ENCODE measurements around the gene SIGLEC12.

DNA sequence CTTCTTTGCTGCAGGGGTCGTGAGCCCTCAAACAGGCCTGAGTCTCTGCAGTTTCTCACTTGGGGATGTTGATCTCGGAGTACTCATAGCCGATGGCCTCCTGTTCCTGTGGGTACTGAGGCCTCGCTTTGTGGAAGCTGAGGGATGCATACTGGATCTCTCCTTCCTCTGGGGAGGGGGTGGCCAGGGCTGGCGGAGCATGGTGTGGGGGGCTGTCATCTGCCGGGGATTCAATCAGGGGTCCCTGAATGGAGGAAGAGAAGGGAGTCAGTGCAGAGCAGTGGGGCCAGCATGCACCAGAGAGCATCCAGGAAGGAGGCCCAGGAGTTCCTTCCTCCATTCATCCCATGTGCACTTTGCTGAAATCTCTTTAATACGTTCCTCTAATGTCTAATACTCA lies 10.0 kb downstream of the SIGLEC12 start:
- TF ChIP-seq POLR2AphosphoS5 (IDR thresholded peaks at IDR 0.05; ENCODE audit: low read depth, low read length) (no peak), TAF1 (IDR thresholded peaks at IDR 0.05; ENCODE audit: borderline replicate concordance, insufficient read depth, low read length) (no peak), FOXP2 (optimal IDR thresholded peaks at IDR 0.05; ENCODE audit: borderline replicate concordance, extremely low read depth, extremely low read length, insufficient read depth) (no peak), SIN3A (IDR thresholded peaks at IDR 0.05; ENCODE audit: borderline replicate concordance, insufficient read depth, low read length) (no peak)
- TF ChIP-seq, protein P1, sequence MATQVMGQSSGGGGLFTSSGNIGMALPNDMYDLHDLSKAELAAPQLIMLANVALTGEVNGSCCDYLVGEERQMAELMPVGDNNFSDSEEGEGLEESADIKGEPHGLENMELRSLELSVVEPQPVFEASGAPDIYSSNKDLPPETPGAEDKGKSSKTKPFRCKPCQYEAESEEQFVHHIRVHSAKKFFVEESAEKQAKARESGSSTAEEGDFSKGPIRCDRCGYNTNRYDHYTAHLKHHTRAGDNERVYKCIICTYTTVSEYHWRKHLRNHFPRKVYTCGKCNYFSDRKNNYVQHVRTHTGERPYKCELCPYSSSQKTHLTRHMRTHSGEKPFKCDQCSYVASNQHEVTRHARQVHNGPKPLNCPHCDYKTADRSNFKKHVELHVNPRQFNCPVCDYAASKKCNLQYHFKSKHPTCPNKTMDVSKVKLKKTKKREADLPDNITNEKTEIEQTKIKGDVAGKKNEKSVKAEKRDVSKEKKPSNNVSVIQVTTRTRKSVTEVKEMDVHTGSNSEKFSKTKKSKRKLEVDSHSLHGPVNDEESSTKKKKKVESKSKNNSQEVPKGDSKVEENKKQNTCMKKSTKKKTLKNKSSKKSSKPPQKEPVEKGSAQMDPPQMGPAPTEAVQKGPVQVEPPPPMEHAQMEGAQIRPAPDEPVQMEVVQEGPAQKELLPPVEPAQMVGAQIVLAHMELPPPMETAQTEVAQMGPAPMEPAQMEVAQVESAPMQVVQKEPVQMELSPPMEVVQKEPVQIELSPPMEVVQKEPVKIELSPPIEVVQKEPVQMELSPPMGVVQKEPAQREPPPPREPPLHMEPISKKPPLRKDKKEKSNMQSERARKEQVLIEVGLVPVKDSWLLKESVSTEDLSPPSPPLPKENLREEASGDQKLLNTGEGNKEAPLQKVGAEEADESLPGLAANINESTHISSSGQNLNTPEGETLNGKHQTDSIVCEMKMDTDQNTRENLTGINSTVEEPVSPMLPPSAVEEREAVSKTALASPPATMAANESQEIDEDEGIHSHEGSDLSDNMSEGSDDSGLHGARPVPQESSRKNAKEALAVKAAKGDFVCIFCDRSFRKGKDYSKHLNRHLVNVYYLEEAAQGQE (IDR thresholded peaks at IDR 0.05; ENCODE audit: insufficient read depth in 1 of 2, low read depth in 2 of 2, low read length in 2 of 2) = no peak
